Cardiac muscle cell (in vitro differentiated cells and primary cell): ENCODE data around the gene ZBTB46. TPM values are rescaled to one million over a fixed set of nuclear protein-coding genes. Genes with fewer than 3 reads are reported as not detected.

ENCODE experiments used
- DNase-seq, 2 donors: peaks; one replicate each; pipeline versions ENCODE4 v3.0.0 to v3.0.0-alpha.2; 2010 to 2017; ENCODE audit warnings: low read depth in 1 of 2, low spot score in 1 of 2
- H3K27ac ChIP-seq: fragments of 200-600 bp; sonication (generic); 2 replicates; pipeline ENCODE4 v1.5.1; 2016
- H3K27me3 ChIP-seq: fragments of 200-600 bp; sonication (generic); 2 replicates; pipeline ENCODE4 v1.6.0; 2016; ENCODE audit warnings: control low read depth
- H3K36me3 ChIP-seq: fragments of 200-600 bp; sonication (generic); 2 replicates; pipeline ENCODE4 v1.5.1; 2016; ENCODE audit warnings: control low read depth
- H3K4me1 ChIP-seq: fragments of 200-600 bp; sonication (generic); 2 replicates; pipeline ENCODE4 v1.8.1; 2017; ENCODE audit warnings: low read depth, mild to moderate bottlenecking, mixed run types
- H3K4me3 ChIP-seq: fragments of 200-600 bp; sonication (generic); 2 replicates; pipeline ENCODE4 v1.5.1; 2016; ENCODE audit warnings: mild to moderate bottlenecking
- H3K9me3 ChIP-seq: fragments of 200-600 bp; sonication (generic); 2 replicates; pipeline ENCODE4 v1.5.1; 2017; ENCODE audit warnings: low read depth, mild to moderate bottlenecking, control low read depth
- CTCF ChIP-seq: IDR thresholded peaks from 2 replicates; pipeline ENCODE4 v1.5.1; 2012; ENCODE audit warnings: low read depth, mild to moderate bottlenecking, low read length
- polyA plus RNA-seq: library from polyadenylated mRNA; unstranded; fragments of >200 nt; fragmentation: Nextera tagmentation; extraction: Ambion mirVana; gene quantifications from 2 replicates; pipeline ENCODE4 v1.2.1, GENCODE V29; 2016
- total RNA-seq: library from RNA; depleted of rRNA; stranded (reverse); fragments of >200 nt; gene quantifications from 2 replicates; pipeline ENCODE4 v1.2.3, GENCODE V29; 2016

The ZBTB46 gene
- total and polyA plus RNA-seq, 2 experiments from 2014 or later, result 24.1 to 53.4 TPM

DNA sequence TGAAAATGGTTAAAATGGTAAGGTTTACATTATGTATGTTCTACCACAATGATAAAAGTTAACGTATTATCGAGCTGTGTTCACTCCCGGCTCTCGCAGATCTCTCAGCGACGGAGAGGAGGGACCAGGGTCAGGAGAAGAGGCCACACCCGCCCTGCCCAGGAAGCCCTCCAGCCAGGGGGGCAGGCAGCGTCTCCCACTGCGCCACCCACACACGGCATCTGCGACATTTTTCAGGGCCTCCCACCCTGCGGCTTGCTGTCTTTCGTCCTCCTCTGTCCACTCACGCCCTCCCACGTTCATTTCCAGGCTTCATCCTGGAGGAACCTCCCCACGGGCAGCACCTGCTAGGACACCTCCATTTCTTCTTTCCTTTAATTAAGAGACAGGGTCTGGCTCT is 43.3 kb downstream of the ZBTB46 start:
- no peak for TF ChIP-seq CTCF
- Histone ChIP-seq H3K27ac (peak overlapping the region; percentile 97), H3K4me1 (peaks cover 45% of the 10 kb centered on the region), H3K36me3 (peaks cover 14% of the 10 kb centered on the region), H3K9me3 (no peaks in the 10 kb centered on the region), H3K4me3 (no peak overlapping the region), H3K27me3 (no peaks in the 10 kb centered on the region)
- no peak for DNase-seq

GRCh38 chr20:63787302-63787701 is 43.8 kb downstream of the ZBTB46 start:
- peaks cover 14% of the 10 kb centered on the region for H3K36me3 ChIP-seq
- peak overlapping the region; percentile 97 for H3K27ac ChIP-seq
- H3K27me3 ChIP-seq, result no peaks in the 10 kb centered on the region

GRCh38 chr20:63785691-63786131 is 45.4 kb downstream of the ZBTB46 start:
- peak overlapping the region; percentile 97 for H3K27ac ChIP-seq
- peaks cover 35% of the 10 kb centered on the region for H3K4me1 ChIP-seq
- peaks cover 14% of the 10 kb centered on the region for H3K36me3 ChIP-seq
- H3K9me3 ChIP-seq, result no peaks in the 10 kb centered on the region
- no peak for DNase-seq
- TF ChIP-seq CTCF, result no peak
- H3K4me3 ChIP-seq, result no peak overlapping the region
- H3K27me3 ChIP-seq, result no peaks in the 10 kb centered on the region

More at GRCh38 chr20:63787302-63787701, 43.8 kb downstream of the ZBTB46 start:
- H3K9me3 ChIP-seq, result no peaks in the 10 kb centered on the region
- TF ChIP-seq CTCF, result no peak
- H3K4me3 ChIP-seq, result no peak overlapping the region
- H3K4me1 ChIP-seq, result peaks cover 45% of the 10 kb centered on the region
- DNase-seq, result peak in 1 of 2 donors; percentile 85

- Histone ChIP-seq H3K27ac (peak overlapping the region; percentile 83), H3K27me3 (no peaks in the 10 kb centered on the region), H3K4me3 (no peak overlapping the region), H3K9me3 (no peaks in the 10 kb centered on the region), H3K4me1 (peaks cover 35% of the 10 kb centered on the region), H3K36me3 (peaks cover 2% of the 10 kb centered on the region)
- no peak for DNase-seq
- no peak for TF ChIP-seq CTCF
Observed at GRCh38 chr20:63783970-63784369, 47.1 kb downstream of the ZBTB46 start.

GRCh38 chr20:63782521-63782971 is 48.5 kb downstream of the ZBTB46 start:
- no peak for TF ChIP-seq CTCF
- no peak overlapping the region for H3K27ac ChIP-seq
- no peaks in the 10 kb centered on the region for H3K36me3 ChIP-seq

DNA sequence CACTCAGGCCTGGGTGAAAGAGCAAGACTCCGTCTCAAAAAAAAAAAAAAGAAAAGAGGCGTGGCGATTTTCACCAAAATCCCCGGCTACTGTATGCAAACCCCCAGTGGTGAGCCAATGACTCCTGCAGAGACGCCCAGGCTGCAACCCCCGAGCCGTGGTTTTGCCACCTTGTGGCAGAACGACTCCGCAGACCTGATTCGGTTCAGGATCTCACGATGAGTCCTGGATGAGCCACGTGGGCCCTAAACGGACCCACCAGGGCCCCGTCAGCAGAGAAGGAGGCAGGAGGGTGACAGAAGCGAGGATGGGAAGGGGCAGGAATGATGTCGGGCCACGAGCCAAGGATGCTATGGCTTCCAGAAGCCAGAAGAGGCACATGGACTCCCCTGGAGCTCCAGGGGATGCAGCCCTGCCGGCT is 49.0 kb downstream of the ZBTB46 start:
- Histone ChIP-seq H3K27ac (no peak overlapping the region), H3K9me3 (no peaks in the 10 kb centered on the region), H3K27me3 (no peaks in the 10 kb centered on the region), H3K4me3 (no peak overlapping the region), H3K36me3 (no peaks in the 10 kb centered on the region), H3K4me1 (peaks cover 23% of the 10 kb centered on the region)
- TF ChIP-seq CTCF, result no peak
- DNase-seq, result no peak

More at GRCh38 chr20:63782521-63782971, 48.5 kb downstream of the ZBTB46 start:
- peaks cover 24% of the 10 kb centered on the region for H3K4me1 ChIP-seq
- no peaks in the 10 kb centered on the region for H3K27me3 ChIP-seq
- H3K9me3 ChIP-seq, result no peaks in the 10 kb centered on the region
- no peak for DNase-seq
- H3K4me3 ChIP-seq, result no peak overlapping the region
